ENCODE measurements around the gene LCN9.

LCN9 gene

DNA sequence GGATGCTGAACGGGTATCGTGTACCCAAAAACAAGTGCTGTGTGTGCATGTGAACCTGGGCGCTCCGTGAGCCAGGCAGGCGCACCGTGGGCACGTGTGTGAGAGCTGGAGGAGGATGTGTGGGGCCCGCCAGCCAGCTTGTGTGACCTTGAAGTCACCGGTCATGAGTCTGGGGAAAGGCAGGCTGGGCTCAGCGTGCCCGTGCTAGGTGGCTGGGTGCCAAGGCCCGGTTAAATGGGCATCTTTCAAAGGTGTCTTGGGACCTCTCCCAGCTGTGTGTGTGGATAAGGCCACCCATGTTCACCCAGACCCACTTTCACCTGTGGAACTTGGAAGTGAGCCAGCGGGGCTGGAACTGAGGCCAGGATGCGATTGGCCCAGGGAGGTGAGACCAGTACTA, 42.3 kb downstream of the LCN9 start:
- no peak overlapping the region for H3K4me3 ChIP-seq (ENCODE audit: low read depth, low read length)
- H3K9ac ChIP-seq (ENCODE audit: low read depth, low read length), result no peak overlapping the region
- H3K4me1 ChIP-seq (ENCODE audit: control insufficient read depth, insufficient read depth, low read length), result no peaks in the 10 kb centered on the region
- H3K9me3 ChIP-seq (ENCODE audit: control insufficient read depth, insufficient read depth, low read length), result no peaks in the 10 kb centered on the region
- H3K27me3 ChIP-seq (ENCODE audit: control insufficient read depth, insufficient read depth, low read length), result no peaks in the 10 kb centered on the region
- no peaks in the 10 kb centered on the region for H3K36me3 ChIP-seq (ENCODE audit: control insufficient read depth, insufficient read depth, low read length)

DNA sequence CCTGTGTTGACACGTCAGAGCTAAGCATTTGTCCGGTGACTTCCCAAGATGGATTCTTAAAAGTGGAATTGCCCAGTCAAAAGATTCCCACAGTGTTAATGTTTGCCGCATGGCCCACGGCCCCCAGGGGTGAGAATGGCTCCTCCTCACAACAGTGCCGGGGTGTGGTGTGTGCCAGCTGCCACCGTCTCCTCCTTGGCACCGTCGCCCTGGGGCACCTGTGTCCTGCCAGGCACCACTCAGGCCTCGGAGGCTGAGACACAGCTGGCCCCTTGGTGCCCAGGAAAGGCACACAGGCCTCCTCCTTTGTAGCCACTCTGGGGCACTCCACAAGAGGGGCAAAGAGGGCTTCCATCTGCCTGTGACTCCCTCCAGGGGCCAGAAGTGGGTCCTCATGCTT, 43.2 kb downstream of the LCN9 start:
- no peaks in the 10 kb centered on the region for H3K36me3 ChIP-seq (ENCODE audit: control insufficient read depth, insufficient read depth, low read length)
- no peaks in the 10 kb centered on the region for H3K4me1 ChIP-seq (ENCODE audit: control insufficient read depth, insufficient read depth, low read length)
- no peak overlapping the region for H3K4me3 ChIP-seq (ENCODE audit: low read depth, low read length)
- H3K9me3 ChIP-seq (ENCODE audit: control insufficient read depth, insufficient read depth, low read length), result no peaks in the 10 kb centered on the region
- H3K9ac ChIP-seq (ENCODE audit: low read depth, low read length), result no peak overlapping the region
- no peaks in the 10 kb centered on the region for H3K27me3 ChIP-seq (ENCODE audit: control insufficient read depth, insufficient read depth, low read length)

- H3K4me1 ChIP-seq (ENCODE audit: control insufficient read depth, insufficient read depth, low read length), result no peaks in the 10 kb centered on the region
- no peaks in the 10 kb centered on the region for H3K27me3 ChIP-seq (ENCODE audit: control insufficient read depth, insufficient read depth, low read length)
- no peak overlapping the region for H3K4me3 ChIP-seq (ENCODE audit: low read depth, low read length)
- no peak overlapping the region for H3K9ac ChIP-seq (ENCODE audit: low read depth, low read length)
- H3K9me3 ChIP-seq (ENCODE audit: control insufficient read depth, insufficient read depth, low read length), result no peaks in the 10 kb centered on the region
- H3K36me3 ChIP-seq (ENCODE audit: control insufficient read depth, insufficient read depth, low read length), result no peaks in the 10 kb centered on the region
Observed at GRCh38 chr9:135707252-135708138, 44.4 kb downstream of the LCN9 start.

GRCh38 chr9:135708164-135708563, 45.1 kb downstream of the LCN9 start:
- Histone ChIP-seq H3K9ac (ENCODE audit: low read depth, low read length) (no peak overlapping the region), H3K4me3 (ENCODE audit: low read depth, low read length) (no peak overlapping the region)

GRCh38 chr9:135711391-135711790, 48.3 kb downstream of the LCN9 start:
- Histone ChIP-seq H3K4me3 (ENCODE audit: low read depth, low read length) (no peak overlapping the region), H3K27me3 (ENCODE audit: control insufficient read depth, insufficient read depth, low read length) (peaks cover 14% of the 10 kb centered on the region), H3K9ac (ENCODE audit: low read depth, low read length) (no peak overlapping the region), H3K36me3 (ENCODE audit: control insufficient read depth, insufficient read depth, low read length) (no peaks in the 10 kb centered on the region), H3K9me3 (ENCODE audit: control insufficient read depth, insufficient read depth, low read length) (no peaks in the 10 kb centered on the region), H3K4me1 (ENCODE audit: control insufficient read depth, insufficient read depth, low read length) (no peaks in the 10 kb centered on the region)

More at GRCh38 chr9:135708164-135708563, 45.1 kb downstream of the LCN9 start:
- no peaks in the 10 kb centered on the region for H3K27me3 ChIP-seq (ENCODE audit: control insufficient read depth, insufficient read depth, low read length)
- no peaks in the 10 kb centered on the region for H3K9me3 ChIP-seq (ENCODE audit: control insufficient read depth, insufficient read depth, low read length)
- H3K4me1 ChIP-seq (ENCODE audit: control insufficient read depth, insufficient read depth, low read length), result no peaks in the 10 kb centered on the region
- no peaks in the 10 kb centered on the region for H3K36me3 ChIP-seq (ENCODE audit: control insufficient read depth, insufficient read depth, low read length)

DNA sequence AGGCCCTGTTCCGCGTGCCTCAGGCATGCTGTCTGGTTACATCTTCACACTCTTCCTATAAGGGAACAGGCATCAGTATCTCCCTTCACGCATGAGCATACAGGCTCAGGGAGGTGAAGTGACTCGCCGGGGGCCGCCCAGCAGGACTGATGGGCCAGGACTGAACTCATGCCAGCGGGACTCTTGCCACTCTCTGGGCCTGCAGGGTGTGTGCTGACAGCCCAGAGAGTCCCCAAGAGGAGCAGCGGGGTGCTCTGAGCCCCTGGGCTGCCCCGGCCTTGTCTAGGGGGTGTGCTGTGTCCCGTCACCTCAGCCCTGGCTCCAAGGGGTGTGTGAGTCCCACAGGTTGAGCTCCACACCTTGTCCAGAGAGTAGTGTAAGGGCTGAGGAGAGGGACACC, 48.8 kb downstream of the LCN9 start:
- H3K9me3 ChIP-seq (ENCODE audit: control insufficient read depth, insufficient read depth, low read length), result no peaks in the 10 kb centered on the region
- H3K4me3 ChIP-seq (ENCODE audit: low read depth, low read length), result no peak overlapping the region
- H3K9ac ChIP-seq (ENCODE audit: low read depth, low read length), result no peak overlapping the region
- H3K27me3 ChIP-seq (ENCODE audit: control insufficient read depth, insufficient read depth, low read length), result peaks cover 14% of the 10 kb centered on the region
- no peaks in the 10 kb centered on the region for H3K4me1 ChIP-seq (ENCODE audit: control insufficient read depth, insufficient read depth, low read length)
- no peaks in the 10 kb centered on the region for H3K36me3 ChIP-seq (ENCODE audit: control insufficient read depth, insufficient read depth, low read length)

DNA sequence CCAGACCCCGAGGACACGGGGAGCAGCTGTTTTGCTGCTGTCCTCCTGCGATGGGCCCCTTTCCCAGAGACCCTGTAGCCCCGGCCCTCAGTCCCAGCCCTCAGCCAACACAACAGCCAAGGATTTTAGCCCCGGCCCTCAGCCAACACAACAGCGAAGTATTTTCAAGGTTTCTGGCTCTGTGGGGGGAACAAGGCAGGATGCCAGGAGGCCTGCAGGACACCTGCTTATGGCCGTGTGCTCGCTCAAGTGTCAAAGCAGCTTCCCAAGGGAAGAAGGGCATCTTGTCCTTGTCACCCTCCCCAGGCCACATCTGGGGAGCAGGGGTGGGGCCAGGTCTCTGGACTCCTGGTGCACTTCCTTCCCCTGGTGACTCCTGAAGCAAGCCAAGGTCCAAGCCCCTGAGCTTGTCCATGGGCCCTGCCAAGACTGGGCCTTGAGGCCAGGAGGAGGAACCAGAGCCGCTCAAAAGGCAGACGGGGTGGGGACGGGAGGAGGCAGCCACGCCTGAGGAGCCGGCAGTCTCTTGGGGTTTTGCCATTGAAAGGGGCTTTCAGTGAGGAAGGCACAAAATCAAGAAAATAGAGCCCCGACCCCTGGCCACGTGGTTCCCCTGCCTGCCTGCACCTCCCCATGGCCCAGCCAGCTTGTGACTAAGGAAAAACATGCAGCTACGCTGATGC, 49.6 kb downstream of the LCN9 start:
- Histone ChIP-seq H3K27me3 (ENCODE audit: control insufficient read depth, insufficient read depth, low read length) (peaks cover 14% of the 10 kb centered on the region), H3K36me3 (ENCODE audit: control insufficient read depth, insufficient read depth, low read length) (no peaks in the 10 kb centered on the region), H3K9me3 (ENCODE audit: control insufficient read depth, insufficient read depth, low read length) (no peaks in the 10 kb centered on the region), H3K4me3 (ENCODE audit: low read depth, low read length) (no peak overlapping the region), H3K4me1 (ENCODE audit: control insufficient read depth, insufficient read depth, low read length) (no peaks in the 10 kb centered on the region), H3K9ac (ENCODE audit: low read depth, low read length) (no peak overlapping the region)

GRCh38 chr9:135714242-135715055, 51.3 kb downstream of the LCN9 start:
- Histone ChIP-seq H3K36me3 (ENCODE audit: control insufficient read depth, insufficient read depth, low read length) (no peaks in the 10 kb centered on the region), H3K9ac (ENCODE audit: low read depth, low read length) (no peak overlapping the region), H3K9me3 (ENCODE audit: control insufficient read depth, insufficient read depth, low read length) (no peaks in the 10 kb centered on the region), H3K4me3 (ENCODE audit: low read depth, low read length) (no peak overlapping the region), H3K27me3 (ENCODE audit: control insufficient read depth, insufficient read depth, low read length) (peaks cover 14% of the 10 kb centered on the region), H3K4me1 (ENCODE audit: control insufficient read depth, insufficient read depth, low read length) (no peaks in the 10 kb centered on the region)

DNA sequence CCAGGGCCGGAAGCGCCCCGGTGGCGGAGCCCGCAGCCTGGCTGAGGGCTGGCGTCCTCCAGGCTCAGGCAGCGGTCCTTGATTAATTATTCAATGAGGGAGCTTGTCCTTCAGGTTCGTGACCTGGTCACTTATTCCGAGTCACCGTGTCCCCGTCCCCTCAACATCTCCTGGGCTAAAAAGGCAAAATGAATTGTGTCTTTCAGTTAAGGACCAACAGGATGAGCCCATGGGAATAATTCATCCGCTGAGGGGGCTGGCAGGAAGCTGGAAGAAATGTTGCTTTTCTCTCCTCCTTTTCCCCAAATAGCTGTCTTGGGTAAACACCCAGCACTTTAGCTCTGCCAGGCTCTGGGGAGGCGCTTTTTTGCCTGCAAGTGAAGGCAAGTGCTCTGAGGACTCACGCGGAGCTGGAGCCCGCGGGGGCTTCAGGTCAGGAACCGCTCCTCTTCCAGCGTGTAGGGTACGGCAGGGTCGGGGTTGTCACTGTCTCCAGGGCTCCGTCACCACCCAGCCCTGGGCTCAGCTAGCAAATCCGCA, 52.0 kb downstream of the LCN9 start:
- H3K9ac ChIP-seq (ENCODE audit: low read depth, low read length), result no peak overlapping the region
- H3K27me3 ChIP-seq (ENCODE audit: control insufficient read depth, insufficient read depth, low read length), result peaks cover 14% of the 10 kb centered on the region
- no peaks in the 10 kb centered on the region for H3K36me3 ChIP-seq (ENCODE audit: control insufficient read depth, insufficient read depth, low read length)
- H3K9me3 ChIP-seq (ENCODE audit: control insufficient read depth, insufficient read depth, low read length), result no peaks in the 10 kb centered on the region
- no peak overlapping the region for H3K4me3 ChIP-seq (ENCODE audit: low read depth, low read length)
- H3K4me1 ChIP-seq (ENCODE audit: control insufficient read depth, insufficient read depth, low read length), result no peaks in the 10 kb centered on the region

DNA sequence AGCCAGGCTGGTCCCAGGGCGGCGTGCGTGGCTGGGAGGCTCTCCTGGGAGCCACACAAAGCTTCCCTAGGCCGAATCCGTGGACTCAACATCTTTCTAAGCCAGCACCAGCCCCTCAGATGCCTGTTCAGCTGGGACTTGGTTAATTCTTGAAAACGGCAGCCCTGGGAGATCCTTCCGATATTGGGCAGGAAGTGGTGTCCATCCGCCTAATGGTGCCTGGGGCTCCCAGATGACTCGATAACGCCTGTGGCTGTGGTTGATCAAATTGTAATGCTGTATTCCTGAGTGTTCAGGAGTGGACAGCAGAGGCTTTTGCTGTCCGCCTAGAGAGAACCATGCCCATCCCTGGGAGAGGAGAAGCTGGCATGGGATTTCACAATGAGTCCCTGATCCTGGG, 52.9 kb downstream of the LCN9 start:
- Histone ChIP-seq H3K27me3 (ENCODE audit: control insufficient read depth, insufficient read depth, low read length) (peaks cover 14% of the 10 kb centered on the region), H3K9me3 (ENCODE audit: control insufficient read depth, insufficient read depth, low read length) (no peaks in the 10 kb centered on the region)

More for the DNA sequence above, 52.9 kb downstream of the LCN9 start:
- Histone ChIP-seq H3K4me3 (ENCODE audit: low read depth, low read length) (no peak overlapping the region), H3K9ac (ENCODE audit: low read depth, low read length) (no peak overlapping the region), H3K36me3 (ENCODE audit: control insufficient read depth, insufficient read depth, low read length) (no peaks in the 10 kb centered on the region), H3K4me1 (ENCODE audit: control insufficient read depth, insufficient read depth, low read length) (no peaks in the 10 kb centered on the region)

All from iPS-15b (cell line).